HL-60 (cell line): ENCODE measurements around the gene PCDHB1.
"Not testable (repeated sequence)": the region's sequence is repeated elsewhere in the genome, so short reads cannot be mapped to it uniquely, and the experiment has no call there.

ENCODE experiments used
- GABPA ChIP-seq: IDR thresholded peaks from 2 replicates; pipeline ENCODE4 v1.6.1; 2012; ENCODE audit warnings: low read depth
- POLR2AphosphoS5 ChIP-seq: IDR thresholded peaks from 2 replicates; pipeline ENCODE4 v1.6.1; 2012; ENCODE audit warnings: low read depth
- REST ChIP-seq: IDR thresholded peaks from 2 replicates; pipeline ENCODE4 v1.6.1; 2012; ENCODE audit warnings: low read depth; ENCODE audit not compliant: insufficient replicate concordance
- SPI1 ChIP-seq: IDR thresholded peaks from 2 replicates; pipeline ENCODE4 v1.6.1; 2012; ENCODE audit warnings: low read depth, mild to moderate bottlenecking, borderline replicate concordance
- TF ChIP-seq, protein P1 (sequence below): IDR thresholded peaks from one replicate; pipeline ENCODE4 v1.5.1; 2011; ENCODE audit warnings: low read length, control low read depth, inconsistent platforms; ENCODE audit not compliant: insufficient read depth

GRCh38 chr5:141096586-141096985 lies 45.4 kb downstream of the PCDHB1 start:
- TF ChIP-seq, protein P1, sequence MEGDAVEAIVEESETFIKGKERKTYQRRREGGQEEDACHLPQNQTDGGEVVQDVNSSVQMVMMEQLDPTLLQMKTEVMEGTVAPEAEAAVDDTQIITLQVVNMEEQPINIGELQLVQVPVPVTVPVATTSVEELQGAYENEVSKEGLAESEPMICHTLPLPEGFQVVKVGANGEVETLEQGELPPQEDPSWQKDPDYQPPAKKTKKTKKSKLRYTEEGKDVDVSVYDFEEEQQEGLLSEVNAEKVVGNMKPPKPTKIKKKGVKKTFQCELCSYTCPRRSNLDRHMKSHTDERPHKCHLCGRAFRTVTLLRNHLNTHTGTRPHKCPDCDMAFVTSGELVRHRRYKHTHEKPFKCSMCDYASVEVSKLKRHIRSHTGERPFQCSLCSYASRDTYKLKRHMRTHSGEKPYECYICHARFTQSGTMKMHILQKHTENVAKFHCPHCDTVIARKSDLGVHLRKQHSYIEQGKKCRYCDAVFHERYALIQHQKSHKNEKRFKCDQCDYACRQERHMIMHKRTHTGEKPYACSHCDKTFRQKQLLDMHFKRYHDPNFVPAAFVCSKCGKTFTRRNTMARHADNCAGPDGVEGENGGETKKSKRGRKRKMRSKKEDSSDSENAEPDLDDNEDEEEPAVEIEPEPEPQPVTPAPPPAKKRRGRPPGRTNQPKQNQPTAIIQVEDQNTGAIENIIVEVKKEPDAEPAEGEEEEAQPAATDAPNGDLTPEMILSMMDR = not testable (repeated sequence)
- TF ChIP-seq POLR2AphosphoS5, GABPA, SPI1, REST: not testable (repeated sequence)
